GM19193 (cell line): Measurements from ENCODE around the gene ACAP1.
A peak's percentile ranks its signal among the peaks of the same experiment; 100 is the strongest.

ENCODE experiments used
- POLR2A ChIP-seq: IDR thresholded peaks from 4 replicates; pipeline ENCODE4 v1.6.1; 2011; ENCODE audit not compliant: insufficient read depth, insufficient read length; ENCODE audit errors: extremely low read depth

ACAP1 gene

GRCh38 chr17:7383371-7383741 lies 47.0 kb downstream of the ACAP1 start:
- TF ChIP-seq POLR2A, result no peak

DNA sequence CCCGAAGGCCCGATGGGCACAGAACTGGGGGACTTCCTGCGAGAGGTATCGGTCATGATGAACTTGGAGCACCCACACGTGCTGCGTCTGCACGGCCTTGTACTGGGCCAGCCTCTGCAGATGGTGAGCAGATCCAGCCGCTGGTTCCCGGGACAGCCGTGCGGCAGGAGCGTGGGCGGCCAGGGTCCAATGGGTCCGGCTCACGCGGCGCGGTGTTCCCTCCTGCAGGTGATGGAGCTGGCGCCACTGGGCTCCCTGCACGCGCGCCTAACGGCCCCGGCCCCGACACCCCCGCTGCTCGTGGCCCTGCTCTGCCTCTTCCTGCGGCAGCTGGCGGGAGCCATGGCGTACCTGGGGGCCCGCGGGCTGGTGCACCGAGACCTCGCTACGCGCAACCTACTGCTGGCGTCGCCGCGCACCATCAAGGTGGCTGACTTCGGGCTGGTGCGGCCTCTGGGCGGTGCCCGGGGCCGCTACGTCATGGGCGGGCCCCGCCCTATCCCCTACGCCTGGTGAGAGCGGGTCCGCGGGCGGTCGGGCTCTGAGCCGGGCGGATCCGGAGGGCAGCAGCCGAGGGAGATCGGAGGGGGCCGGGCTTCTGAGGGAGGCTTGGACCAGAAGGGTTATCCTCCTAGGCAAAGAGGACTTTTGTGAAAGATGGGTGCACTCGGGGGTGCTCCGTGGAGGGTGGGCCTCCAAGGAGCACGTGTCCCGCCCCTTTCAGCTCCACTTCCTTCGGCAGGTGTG lies 47.6 kb downstream of the ACAP1 start:
- TF ChIP-seq POLR2A, result peak; percentile 43

DNA sequence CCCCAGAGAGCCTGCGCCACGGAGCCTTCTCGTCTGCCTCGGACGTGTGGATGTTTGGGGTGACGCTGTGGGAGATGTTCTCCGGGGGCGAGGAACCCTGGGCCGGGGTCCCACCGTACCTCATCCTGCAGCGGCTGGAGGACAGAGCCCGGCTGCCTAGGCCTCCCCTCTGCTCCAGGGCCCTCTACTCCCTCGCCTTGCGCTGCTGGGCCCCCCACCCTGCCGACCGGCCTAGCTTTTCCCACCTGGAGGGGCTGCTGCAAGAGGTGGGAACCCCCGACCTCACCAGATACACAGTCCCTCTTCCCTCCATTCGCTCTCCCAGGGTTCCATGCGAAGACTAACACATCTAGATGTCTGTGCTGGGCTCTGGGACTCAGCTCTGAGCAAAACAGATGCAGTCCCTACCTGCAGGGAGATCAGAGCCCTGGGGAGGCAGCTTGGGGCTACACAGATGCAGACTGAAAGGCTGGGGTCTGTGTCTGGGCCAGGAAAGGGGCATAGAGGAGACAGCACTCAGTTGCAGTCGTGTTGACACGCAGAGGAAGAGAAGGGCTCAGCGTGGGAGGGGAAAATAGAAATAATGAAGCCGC lies 48.3 kb downstream of the ACAP1 start:
- no peak for TF ChIP-seq POLR2A

DNA sequence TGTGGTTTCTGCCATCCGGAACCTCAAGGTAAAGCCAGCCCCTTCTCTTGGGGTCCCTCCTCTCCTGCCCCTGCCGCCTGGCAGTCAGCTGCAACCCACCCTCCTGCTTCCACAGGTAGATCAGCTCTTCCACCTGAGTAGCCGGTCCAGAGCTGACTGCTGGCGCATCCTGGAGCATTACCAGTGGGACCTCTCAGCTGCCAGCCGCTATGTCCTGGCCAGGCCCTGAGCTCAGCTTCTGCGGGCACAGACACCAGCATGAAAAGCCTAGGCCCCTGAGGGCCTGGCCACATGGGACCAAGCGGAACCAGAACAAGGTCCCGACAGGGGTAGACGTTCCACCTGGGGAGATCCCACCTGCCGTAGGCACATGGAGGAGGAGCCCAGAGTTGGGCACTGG lies 52.5 kb downstream of the ACAP1 start:
- TF ChIP-seq POLR2A, result no peak

DNA sequence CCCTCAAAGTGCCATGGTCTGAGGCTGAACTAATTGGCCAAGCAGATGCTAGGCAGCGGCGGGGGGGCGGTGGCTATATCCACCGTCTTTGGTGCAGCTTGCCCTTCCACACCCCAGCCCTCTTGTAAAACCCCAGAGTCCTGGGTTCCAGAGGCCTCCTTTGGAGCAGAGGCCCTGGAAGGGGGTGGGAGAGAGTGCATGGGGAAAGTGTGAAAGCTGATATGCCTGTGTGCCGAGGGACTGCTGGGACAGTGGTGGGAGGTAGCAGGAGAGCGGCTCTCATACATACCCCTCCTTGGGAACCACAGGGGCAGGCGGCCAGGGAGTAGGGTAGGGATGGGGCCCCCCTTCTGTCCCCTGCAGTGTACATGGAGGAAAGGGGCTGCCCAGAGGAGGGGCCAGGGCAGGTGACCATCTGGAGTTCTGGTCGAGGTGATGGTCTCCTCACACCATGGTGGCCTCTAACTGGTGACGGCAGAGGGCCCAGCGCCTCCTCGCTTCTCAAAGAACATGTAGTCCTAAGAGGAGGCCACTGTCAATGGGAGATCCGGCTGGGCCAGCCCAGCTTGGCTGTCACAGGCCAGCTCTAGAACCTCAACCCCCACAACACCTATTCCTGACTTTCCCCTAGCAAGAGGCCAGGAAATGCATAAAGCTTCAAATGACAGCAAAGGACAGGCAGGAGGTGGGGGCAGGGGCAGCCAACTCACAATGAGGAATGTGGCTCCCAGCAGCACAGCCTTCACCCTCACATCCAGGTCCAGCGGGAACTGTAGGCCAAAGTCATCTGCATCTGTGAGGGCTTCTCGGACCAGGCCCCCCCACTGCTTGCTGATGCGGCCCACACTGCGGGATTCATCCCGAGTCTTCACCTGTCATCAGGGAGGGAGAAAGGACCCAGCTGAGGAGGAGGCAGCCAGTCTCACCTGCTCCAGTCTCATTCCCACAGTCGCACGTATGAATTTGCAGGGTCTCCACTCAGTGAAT lies 53.9 kb downstream of the ACAP1 start:
- no peak for TF ChIP-seq POLR2A

DNA sequence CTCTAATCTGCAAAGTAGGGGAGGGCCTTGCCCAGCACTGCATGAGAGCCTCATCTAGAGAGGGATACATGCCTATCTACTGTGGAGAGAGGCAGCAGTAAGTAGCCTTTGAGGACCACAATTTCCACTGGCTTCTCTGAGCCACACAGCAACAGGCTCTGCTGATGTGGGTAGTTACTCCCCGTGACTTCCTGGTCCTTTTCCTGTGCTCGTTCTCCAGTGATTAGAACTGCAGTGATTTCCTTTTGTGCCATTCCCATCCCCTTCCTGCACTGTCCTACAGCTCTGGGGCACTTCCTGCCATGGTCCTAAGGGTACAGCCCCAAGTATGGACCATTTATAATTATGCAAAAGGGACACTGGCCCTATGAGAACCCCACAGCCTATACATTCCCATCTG lies 55.0 kb downstream of the ACAP1 start:
- TF ChIP-seq POLR2A, result no peak

GRCh38 chr17:7392696-7393612 lies 56.6 kb downstream of the ACAP1 start:
- no peak for TF ChIP-seq POLR2A

- no peak for TF ChIP-seq POLR2A
These were observed 57.5 kb downstream of the ACAP1 start for GRCh38 chr17:7393613-7394451.

GRCh38 chr17:7394452-7395191 lies 58.3 kb downstream of the ACAP1 start, which contains the start of gene PLSCR3:
Gene PLSCR3 (minus strand): TSS chr17:7394525. CDS start chr17:7394110, 415 bp downstream.
- TF ChIP-seq POLR2A, result peak; percentile 72

DNA sequence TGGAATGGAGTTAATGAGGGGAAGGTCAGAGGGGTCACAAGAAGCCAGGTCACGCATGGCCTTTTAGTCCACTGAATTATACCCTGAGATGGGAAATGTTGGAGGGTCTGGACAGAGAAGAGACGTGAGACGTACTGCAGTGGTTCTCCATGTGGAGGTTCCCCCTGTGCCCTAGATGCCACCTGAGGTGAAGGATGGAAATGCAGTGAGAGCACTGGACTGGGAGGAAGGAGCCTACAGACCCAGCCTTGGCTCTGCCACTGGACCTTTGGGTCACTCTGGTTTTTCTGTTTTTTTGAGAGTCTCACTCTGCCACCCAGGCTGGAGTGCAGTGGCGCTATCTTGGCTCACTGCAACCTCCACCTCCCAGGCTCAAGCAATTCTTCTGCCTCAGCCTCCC lies 59.8 kb downstream of the ACAP1 start:
- no peak for TF ChIP-seq POLR2A

- no peak for TF ChIP-seq POLR2A
These were observed 62.3 kb downstream of the ACAP1 start for GRCh38 chr17:7398612-7399011.
